GM21447 (cell line): Measurements from ENCODE around the gene SCG2.

Experiments
- ATAC-seq: cut with Tn5 transposase; IDR thresholded peaks from one replicate; pipeline ENCODE4 v1.9.1; 2021; ENCODE audit not compliant: unreplicated experiment

The SCG2 gene, protein sequence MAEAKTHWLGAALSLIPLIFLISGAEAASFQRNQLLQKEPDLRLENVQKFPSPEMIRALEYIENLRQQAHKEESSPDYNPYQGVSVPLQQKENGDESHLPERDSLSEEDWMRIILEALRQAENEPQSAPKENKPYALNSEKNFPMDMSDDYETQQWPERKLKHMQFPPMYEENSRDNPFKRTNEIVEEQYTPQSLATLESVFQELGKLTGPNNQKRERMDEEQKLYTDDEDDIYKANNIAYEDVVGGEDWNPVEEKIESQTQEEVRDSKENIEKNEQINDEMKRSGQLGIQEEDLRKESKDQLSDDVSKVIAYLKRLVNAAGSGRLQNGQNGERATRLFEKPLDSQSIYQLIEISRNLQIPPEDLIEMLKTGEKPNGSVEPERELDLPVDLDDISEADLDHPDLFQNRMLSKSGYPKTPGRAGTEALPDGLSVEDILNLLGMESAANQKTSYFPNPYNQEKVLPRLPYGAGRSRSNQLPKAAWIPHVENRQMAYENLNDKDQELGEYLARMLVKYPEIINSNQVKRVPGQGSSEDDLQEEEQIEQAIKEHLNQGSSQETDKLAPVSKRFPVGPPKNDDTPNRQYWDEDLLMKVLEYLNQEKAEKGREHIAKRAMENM

DNA sequence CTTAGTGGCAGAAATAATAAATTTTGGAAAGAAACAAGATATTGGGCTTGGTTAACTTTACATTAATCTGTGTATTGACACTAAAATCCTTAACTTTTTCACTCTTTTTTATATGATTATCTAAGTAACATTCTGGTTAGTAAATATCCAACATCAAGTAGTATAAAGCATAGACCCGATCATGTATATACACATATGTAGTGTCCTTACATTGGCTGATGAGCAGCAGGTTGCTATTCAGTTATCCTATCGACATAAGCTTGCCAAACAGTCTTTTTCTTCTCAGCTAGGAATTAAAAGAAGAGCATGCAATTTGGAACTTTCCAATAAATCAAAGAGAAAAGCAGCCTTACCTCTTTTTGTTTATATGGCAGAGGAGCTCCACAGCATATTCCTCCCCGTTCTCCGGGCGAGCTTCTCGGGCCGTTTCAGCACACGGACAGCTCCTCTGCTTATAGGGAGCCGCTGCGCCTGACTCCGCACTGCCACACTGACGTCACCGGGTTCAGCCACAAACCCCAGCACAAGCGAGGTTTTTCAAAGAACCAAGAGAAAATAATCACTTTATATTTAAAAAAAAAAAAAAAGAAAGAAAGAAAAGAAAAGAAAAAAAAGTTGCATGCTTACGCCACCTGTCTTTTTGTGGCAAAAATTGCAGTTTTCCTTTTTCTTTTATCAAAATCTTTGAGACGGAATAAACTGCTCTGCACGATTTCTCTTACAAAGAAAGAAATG lies at the start of gene SCG2:
Gene SCG2, minus strand, starts transcription at position 430 of the 735 bp plus-strand sequence. CDS start 3,079 bp downstream, outside the sequence.
- ATAC-seq, result no peak

DNA sequence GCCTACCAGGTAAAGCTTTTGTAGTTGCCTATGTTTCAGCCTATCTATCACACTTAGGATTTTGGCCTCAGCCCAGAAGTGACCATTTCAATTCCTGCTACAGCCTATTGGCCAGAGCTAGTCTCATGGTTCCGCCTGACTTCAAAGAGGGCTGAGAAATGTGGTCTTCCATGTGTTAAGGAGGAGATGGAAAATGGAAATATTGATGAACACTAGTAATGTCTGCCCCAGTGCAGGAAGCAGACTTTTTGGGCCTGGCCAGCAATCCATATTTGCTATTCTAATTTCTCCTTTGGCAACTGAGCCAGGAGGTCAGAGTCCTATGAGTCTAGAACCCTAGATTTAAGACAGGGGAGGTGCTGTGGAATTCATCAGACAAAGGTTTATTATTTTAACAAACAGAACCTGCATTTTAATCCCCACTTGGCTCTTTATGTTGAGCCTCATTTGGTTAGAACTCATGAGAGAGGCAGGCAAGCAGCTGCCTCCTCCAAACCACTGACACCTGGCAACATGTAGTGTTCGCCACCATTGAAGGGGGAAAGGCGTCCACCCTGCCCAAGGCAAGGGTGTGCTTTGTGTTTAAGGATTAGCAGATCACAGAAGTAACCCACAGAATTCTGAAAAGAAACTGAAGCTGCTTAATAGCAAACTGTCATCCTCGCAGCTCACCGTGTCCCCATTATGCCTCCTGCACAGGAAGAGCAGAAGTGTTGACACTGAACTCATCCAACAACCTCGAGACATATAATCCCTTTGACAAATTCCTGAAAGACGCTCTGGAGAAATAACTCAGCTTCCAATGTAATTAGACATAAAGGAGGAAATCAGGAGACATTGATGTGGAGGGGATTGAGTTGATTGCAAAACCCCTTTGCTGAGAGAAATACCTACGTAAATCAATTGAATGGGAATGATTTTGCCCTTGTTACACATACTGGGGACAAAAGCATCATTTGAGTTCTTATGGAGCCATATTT lies 47.7 kb upstream of the SCG2 start:
- ATAC-seq, result no peak

DNA sequence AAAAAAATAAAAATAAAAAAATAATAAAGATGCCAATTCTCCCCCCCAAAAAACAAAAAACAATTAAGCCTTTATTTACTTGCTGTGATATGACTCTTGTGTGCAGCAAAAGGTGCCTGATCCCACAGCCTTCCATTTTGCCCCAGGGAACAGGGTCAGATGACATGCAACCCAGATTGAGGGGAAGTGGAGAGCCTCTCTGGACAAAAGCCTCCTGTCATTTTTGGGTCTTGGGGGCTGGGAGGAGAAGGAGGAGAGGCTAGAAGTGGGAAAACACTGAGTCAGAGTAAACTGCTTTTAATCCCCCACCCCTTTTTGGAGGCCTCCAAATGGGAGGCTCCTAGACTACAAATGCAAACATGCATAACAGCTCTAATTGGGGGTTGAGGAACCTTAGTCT lies 46.6 kb upstream of the SCG2 start:
- no peak for ATAC-seq

DNA sequence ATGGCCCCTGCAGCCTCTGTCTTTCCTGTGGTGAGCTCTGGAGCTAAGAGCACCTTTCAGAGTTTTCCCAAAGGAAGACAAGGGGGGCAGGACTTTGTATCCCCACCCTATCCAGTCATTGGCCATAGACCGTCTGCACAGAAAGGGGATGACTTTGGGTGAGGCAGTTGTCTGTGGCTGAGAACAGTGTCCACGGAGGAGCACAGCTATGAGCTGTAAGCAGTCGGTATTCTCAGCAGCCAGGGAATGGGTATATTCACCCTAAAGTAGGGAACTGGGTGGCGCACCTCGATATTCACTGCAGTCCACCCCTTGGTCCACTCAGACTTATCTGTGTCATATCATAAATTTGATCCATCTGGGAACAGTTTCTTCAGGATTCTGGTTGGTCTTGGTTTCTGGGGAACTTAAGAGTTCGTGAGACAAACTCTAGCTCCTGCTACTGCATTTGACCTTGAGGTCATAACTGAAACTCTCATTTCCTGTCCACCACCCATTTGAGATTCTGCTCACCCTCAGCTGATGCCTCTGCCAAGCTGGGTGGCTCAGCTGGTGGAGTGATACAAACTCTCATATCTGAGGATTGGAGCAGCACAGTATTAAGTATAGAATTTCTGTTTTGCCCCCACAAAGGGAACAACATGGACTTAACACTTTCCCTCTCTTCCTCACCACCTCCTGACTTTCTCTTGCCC lies 45.2 kb upstream of the SCG2 start:
- ATAC-seq, result peak; percentile 94

DNA sequence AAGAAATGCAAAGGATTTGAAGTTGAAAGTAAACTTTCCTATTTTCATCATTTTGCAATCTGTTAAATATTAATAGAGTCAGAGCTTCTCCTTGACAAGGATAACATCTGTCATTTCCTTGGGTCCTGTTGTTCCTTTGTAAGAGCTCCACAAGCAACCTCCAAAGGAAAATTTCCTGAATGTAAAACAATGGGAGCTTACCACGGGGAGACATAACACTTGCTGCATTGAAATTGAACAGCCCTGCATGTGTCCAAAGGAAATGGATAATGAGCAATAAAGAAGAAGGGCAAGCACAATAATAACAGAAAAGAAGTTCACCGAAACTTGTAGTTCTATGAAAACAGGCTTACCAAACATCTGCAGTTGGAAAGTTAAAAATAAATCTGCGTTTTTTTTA lies 42.0 kb upstream of the SCG2 start:
- ATAC-seq, result no peak

DNA sequence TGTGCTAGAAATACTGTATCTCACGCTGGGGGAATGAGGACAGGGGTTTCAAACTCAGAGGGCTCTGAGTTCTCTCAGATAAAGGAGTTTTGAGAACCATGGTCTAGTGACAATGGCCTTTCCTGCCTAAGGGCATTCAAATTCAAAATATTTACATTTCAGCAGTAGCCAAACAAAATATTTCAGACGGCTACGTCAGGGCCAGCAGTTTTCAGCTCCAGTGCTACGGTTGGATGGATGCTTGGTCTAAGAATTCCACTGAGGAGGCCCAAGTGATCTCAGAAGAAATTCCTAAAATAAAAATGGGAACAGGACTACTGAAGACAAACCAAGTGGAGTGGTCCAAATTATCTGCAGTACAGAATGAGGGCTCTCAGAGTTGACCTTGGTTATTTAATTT lies 41.1 kb upstream of the SCG2 start:
- ATAC-seq, result no peak

DNA sequence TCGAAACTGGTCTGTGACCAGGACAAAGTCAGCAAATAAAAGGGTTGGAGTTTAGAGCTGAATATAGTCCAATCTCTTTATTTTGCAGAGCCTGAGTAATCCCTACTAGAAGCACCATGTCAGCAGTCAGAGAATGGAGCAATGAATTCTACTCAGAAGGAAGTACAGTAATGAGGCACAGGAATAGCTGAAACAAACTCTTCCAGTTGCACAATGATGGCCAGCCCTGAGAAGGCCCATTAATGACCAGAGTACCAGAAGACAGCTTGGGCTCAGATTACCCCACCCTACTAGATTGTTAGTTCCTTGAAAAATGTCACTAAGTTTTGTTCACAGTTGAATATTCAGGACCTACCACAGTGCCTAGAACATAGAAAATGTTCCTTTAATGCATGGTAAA lies 40.3 kb upstream of the SCG2 start:
- no peak for ATAC-seq

DNA sequence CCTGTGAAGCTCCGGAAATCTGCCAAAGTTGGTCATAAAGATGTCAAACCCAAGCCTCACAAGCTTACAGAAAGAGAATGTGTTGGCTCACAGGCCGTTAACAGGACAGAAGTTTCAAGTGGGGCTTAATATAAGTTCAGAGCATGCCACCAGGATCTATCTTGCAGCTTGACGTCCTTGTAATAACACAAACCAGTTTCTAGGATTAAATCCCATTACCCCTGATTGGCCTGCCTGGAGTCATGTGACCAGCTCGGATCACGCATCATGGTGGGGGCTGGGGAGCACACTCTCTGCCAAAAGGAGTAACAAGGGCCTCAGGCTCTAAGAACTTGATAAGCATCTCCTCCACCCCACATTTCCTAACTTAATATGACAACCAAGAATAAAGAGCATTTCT lies 38.9 kb upstream of the SCG2 start:
- ATAC-seq, result no peak

DNA sequence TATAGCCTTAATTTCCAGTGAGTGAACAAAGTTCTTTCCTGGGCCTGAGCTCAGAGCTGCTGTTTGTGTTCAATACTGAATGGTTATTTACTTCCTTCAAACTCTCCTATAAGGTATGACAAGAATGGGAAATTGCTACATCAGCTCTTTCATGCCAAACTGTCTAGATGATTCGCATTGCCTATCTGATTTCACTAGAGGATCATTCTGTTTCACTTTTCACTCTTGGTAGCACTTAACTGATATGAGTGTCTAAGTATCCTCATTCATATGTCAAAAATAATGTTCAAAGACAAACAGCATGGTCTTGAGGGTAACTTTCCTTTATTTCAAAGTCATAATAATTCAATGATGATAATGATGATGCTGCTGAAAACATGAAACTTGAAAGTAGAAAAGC lies 32.9 kb upstream of the SCG2 start:
- ATAC-seq, result no peak

DNA sequence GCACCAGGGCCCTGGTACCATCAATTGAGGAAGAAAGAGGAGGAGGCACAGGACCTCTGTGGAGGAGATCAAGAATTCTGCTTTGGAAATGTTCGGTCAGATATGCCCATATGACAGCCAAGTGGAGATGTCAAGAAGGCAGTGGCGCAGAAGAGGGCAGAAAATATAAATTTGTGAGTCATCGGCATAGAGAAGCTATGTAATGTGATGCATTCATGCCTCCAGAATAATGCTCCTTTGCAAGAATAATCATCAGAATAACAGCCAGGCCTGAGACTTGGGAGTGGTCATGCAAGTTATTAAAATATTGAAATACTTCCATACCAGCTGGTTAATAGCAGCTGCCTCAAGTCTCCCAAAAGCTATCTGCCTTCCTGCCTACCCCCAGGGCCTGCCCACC lies 32.1 kb upstream of the SCG2 start:
- no peak for ATAC-seq

DNA sequence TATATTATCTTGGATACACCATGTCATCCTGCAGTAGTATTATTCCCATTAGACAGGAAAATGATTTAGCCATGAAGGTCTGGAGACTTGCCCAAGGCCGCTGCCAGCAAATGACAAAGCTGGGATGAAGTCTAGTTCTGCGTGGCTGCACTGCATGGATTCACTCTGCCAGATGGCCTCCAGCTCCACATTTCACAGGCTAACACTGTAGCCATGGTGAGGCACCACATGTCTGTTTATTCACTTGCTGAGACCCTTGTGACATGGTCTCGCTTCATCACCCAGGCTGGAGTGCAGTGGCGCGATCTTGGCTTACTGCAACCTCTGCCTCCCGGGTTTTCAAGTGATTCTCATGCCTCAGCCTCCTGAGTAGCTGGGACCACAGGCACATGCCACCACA lies 31.5 kb upstream of the SCG2 start:
- no peak for ATAC-seq

DNA sequence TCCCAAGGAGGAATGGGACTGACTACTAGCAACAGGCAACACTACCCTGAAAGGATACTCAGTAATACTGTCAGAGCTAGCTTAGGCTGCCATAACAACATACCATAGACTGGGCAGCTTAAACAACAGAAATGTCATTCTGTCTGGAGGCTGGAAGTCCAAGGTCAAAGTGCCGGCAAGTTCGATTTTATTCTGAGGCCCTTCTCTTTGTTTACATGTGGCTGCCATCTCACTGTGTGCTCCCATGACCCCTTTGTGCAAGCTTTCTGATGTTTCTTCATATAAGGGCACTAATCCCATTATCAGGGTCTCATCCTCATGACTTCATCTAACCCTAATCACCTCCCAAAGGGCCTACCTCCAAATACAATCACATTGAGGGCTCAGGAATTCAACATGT lies 30.7 kb upstream of the SCG2 start:
- ATAC-seq, result no peak

DNA sequence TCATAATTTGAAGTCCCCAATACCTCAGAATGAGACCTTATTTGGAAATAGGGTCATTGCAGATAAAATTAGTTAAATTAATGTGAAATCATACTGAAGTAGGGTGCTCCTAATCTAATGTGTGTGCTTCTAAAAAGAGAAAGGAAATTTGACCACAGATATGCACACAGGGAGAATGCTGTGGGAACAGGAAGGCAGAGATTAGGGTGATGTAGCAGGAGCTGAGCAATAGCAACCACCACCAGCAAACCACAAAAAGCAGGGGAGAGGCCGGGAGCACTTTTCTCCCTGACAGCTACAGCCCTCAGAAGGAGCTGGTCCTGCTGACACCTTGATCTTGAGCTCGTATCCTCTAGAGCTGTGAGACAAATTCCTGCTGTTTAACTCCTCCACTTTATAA lies 24.6 kb upstream of the SCG2 start:
- no peak for ATAC-seq

DNA sequence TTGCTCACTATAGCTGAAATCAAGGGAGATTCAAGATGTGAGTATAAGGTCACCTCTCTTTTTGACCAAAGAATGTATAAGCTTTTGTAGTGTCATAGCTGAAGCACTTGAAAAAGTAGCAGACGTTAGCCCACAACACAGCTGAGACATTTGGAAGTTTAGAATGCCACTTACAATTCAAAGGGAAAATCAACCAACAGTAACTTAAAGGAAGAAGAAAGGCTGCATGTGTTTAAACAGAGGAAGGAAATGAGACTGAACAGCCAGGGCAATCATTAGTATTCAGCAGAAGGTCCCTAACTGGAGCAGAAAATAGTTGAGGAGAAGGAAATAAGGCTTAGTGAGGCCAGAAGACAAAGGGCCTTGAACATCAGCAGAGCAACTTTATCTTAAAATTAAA lies 23.5 kb upstream of the SCG2 start:
- ATAC-seq, result no peak

DNA sequence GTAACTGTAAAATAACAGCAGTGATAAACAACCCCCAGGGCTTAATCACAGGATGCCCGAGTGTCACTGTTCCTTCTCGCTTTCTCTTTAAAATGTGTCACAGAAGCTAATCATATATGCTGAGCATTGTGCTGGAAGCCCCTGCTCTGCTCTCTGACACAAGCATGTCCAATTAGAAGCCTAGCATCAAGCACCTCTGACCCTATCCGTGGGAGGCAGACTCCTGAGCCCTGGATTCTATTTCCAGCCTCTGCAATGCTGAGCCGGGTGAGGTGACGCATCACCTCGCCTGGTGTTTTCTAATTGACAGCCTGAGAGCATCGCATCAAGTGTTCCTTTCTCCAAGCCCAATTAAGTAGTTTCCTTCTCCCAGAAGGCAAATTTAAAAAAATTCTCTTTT lies 19.7 kb upstream of the SCG2 start:
- no peak for ATAC-seq

DNA sequence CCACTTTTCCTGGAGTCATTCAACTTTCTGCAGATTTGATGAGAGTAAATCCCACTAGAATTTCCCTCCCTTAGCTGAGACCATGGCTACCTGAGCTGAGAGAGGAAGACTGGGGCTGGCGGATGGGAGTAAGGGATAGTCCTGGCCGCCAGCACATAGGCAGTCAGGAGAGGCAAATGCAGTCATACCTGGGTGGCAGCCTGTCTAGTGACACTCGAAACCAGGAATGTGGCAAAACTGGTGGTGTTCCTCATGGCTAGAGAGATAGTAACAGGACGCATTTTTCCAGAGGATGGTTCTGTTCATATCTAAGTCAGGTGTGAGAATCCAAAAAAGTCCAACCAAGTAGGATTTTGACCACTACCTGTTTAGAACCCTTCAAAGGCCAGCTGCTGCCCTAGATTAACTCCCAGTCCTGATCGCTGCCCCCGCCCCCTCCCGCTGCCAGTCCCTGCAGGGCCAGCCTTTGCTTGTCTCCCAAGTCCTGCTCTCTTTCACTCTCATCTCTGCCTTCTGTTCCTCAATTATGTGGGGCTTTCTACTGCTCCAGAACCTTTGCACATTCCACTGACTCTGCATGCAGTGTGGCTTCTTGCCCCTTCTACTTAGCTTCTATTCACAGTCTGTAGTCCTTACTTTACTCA lies 17.4 kb upstream of the SCG2 start:
- ATAC-seq, result no peak

DNA sequence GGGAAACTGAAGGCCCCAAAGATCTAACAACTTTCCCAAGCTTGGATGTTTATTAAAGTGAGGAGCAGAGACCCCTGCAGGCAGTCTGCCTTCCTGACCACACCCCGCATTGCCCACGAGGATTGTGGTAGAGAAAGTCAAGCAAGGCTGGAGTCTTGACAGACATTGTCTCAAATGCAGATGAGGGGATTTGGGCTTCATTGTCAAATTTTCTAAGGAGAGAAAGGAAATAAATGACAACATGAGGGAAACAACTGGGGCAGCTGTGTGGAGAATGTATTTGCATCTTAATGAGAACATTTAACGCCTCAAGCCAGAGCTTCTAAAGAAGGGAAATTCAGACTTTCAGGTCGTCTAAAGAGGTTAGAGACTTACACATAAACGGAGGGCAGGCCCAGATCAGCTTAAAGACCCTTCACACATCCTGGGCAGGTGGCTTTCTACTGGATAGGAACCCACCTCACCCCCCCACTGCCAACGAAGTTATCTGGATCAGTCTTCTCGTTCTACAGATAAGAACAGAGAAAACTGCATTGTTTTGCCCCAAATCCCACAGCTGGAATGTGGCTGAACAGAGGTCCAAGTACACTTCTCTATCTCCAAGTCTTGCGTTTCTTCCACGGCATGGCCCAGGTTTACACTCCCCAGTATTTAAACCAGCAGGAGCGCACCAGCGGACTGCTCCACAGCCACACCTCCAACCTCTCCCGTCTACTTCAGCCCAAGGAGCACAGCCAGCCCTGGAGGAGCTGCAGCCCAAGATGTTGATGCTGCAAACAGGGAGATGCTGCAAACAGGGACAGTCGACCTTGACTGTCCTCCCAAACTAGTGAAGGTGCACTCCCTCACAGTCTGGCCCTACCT lies 16.2 kb upstream of the SCG2 start:
- ATAC-seq, result no peak

DNA sequence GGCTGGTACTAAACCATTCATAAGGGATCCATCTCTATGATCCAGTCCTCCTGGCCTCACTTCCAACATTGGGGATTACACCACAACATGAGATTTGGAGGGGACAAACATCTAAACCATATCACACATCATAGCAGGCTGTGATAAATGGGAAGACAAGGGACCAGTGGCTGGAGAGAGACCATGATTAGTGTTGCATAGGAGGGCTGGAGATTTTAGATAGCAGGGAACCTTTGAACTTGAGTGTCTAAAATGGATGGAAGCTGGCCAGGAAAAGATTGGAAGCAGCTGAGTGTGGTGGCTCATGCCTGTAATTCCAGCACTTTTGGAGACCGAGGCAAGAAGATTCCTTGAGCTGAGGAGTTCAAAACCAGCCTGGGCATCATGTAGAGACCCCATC lies 12.4 kb upstream of the SCG2 start:
- no peak for ATAC-seq
